ENCODE data around the gene CKS2. TPM values are rescaled to one million over a fixed set of nuclear protein-coding genes. Genes with fewer than 3 reads are reported as not detected.

CKS2 gene
- total and polyA plus RNA-seq, 8 donors, result 1.4 to 84.0 (median 39.1) TPM; not detected in 2

DNA sequence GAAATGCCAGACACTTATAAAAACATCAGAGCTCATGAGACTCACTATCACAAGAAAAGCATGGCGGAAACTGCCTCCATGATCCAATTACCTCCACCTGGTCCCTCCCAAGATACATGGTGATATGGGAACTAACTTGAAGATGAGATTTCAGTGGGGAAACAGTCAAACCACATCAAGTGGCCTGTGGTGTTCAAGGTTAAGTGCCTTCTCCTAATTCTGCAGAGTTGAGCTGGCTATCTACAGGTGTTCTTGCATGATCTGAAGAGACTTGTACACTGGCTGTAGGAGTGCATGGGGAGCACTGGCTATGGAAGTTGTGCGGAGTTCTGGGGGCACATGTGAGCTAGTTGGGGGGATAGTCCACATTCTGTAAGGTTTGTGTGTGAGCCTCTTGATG, 34.0 kb upstream of the CKS2 start:
- Histone ChIP-seq H3K27me3 (no peaks in the 10 kb centered on the region), H3K4me3 (no peak overlapping the region), H3K36me3 (no peaks in the 10 kb centered on the region), H3K4me1 (peaks cover 0 to 12% (median 5%) of the 10 kb centered on the region in 4 donors), H3K27ac (peak overlapping the region in 1 of 5 donors; percentile 3), H3K9me3 (peaks cover 3 to 36% (median 18%) of the 10 kb centered on the region in 4 donors)
- 95 to 100% (median 97%) methylated on average over 2 of the region's 2 CpGs for WGBS, 5 donors
- TF ChIP-seq POLR2AphosphoS5 (IDR thresholded peaks at IDR 0.05), result no peak
- TF ChIP-seq EP300 (IDR thresholded peaks at IDR 0.05), result no peak
- TF ChIP-seq POLR2A (IDR thresholded peaks at IDR 0.05), result no peak
- TF ChIP-seq, protein P1, sequence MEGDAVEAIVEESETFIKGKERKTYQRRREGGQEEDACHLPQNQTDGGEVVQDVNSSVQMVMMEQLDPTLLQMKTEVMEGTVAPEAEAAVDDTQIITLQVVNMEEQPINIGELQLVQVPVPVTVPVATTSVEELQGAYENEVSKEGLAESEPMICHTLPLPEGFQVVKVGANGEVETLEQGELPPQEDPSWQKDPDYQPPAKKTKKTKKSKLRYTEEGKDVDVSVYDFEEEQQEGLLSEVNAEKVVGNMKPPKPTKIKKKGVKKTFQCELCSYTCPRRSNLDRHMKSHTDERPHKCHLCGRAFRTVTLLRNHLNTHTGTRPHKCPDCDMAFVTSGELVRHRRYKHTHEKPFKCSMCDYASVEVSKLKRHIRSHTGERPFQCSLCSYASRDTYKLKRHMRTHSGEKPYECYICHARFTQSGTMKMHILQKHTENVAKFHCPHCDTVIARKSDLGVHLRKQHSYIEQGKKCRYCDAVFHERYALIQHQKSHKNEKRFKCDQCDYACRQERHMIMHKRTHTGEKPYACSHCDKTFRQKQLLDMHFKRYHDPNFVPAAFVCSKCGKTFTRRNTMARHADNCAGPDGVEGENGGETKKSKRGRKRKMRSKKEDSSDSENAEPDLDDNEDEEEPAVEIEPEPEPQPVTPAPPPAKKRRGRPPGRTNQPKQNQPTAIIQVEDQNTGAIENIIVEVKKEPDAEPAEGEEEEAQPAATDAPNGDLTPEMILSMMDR (IDR thresholded peaks at IDR 0.05), result no peak
- intact Hi-C loops (cut with DNase I; ENCODE audit: low total_unique reads), result no loop called here
- no peak for DNase-seq

DNA sequence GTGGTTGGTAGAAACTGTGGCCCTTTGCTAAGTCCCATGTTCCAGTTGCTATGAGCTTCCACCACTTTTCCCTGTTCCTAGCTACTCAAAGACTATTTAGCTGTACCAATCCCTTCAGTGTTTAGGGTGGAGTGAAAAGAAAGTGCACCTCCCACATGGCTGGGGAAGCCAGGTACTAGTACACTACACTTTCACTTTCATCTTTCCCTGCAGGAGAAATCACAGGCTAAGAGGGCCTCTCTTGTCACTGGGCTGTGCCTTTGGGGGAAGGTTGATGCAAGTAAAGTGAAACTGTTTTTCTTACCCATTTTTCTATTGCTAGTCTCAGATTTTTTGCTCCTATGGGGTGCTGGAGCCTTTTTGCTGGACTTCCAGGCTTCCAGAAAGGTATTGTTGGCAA, 33.5 kb upstream of the CKS2 start:
- H3K27me3 ChIP-seq, result no peaks in the 10 kb centered on the region
- H3K36me3 ChIP-seq, result no peaks in the 10 kb centered on the region
- no peak for TF ChIP-seq POLR2AphosphoS5 (IDR thresholded peaks at IDR 0.05)
- TF ChIP-seq, protein P1 (IDR thresholded peaks at IDR 0.05), result no peak
- TF ChIP-seq POLR2A (IDR thresholded peaks at IDR 0.05), result no peak
- TF ChIP-seq EP300 (IDR thresholded peaks at IDR 0.05), result no peak
- DNase-seq, result peak; percentile 33 to 59
- H3K9me3 ChIP-seq, result peaks cover 3 to 32% (median 16%) of the 10 kb centered on the region in 4 donors
- H3K27ac ChIP-seq, result peak overlapping the region in 1 of 5 donors; percentile 3
- H3K4me3 ChIP-seq, result no peak overlapping the region
- peaks cover 0 to 16% (median 7%) of the 10 kb centered on the region in 4 donors for H3K4me1 ChIP-seq
- intact Hi-C loops (cut with DNase I; ENCODE audit: low total_unique reads), result no loop called here

DNA sequence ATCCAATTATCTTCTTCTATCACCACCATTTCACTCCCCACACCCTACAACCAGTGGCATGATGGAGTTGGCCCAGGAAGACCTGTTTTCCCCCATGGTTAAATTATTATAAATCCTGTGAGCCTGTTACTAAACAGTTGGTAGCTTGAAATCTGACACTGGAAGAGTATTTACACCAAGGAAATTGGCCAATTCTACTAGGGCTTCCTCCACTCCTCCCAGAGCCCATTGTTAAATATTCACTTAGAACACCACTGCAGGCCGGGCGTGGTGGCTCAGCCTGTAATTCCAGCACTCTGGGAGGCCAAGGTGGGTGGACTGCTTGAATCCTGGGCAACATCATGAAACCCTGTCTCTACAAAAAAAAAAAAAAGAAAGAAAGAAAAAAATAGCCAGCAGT, 32.4 kb upstream of the CKS2 start:
- WGBS, 5 donors, result 94 to 100% (median 96%) methylated on average over 2 of the region's 2 CpGs
- Histone ChIP-seq H3K9me3 (peaks cover 3 to 21% (median 10%) of the 10 kb centered on the region in 4 donors), H3K4me1 (peaks cover 0 to 19% (median 7%) of the 10 kb centered on the region in 4 donors), H3K27me3 (no peaks in the 10 kb centered on the region), H3K4me3 (no peak overlapping the region), H3K36me3 (no peaks in the 10 kb centered on the region), H3K27ac (no peak overlapping the region)
- no peak for DNase-seq
- intact Hi-C loops (cut with DNase I; ENCODE audit: low total_unique reads), result no loop called here
- TF ChIP-seq POLR2AphosphoS5 (IDR thresholded peaks at IDR 0.05) (no peak), POLR2A (IDR thresholded peaks at IDR 0.05) (no peak), EP300 (IDR thresholded peaks at IDR 0.05) (no peak)
- TF ChIP-seq, protein P1 (IDR thresholded peaks at IDR 0.05), result no peak

DNA sequence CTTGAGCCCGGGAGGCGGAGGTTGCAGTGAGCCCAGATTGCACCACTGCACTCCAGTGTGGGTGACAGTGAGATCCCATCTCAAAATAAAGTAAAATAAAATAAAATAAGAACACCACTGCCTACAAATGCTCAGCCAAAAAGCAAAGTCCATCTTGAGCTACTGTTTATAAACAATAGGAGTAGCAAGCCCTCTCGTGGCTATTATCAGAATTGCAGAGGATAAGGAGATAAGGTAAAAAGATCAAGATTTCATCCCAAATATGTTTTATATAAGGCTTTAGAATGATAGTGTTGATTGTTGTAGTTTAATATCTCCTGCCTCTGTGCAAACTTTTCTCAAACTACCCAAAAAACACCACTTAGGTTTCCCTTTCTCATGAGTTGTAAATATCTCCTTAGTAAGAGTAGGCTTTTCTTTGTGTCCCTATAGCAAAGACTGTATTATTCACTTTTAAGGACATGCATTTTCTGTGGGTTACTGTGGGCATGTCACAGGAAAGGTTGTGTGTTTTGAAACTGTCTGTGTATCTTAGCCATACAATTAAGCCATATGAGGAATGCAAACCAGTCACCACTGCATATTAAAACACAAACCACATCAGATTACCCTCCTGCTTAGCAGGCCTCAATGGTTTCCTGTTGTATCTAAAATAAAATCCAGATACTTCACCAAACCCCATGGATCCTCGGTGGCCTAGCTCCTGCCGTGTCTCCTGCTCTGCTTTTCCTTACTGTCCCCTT, 31.8 kb upstream of the CKS2 start:
- H3K9me3 ChIP-seq, result peaks cover 0 to 15% (median 5%) of the 10 kb centered on the region in 4 donors
- intact Hi-C loops (cut with DNase I; ENCODE audit: low total_unique reads), result no loop called here
- TF ChIP-seq POLR2A (IDR thresholded peaks at IDR 0.05), result no peak
- TF ChIP-seq, protein P1 (IDR thresholded peaks at IDR 0.05), result peak in 5 of 7 experiments; percentile 23 to 71 (median 61)
- no peak for TF ChIP-seq EP300 (IDR thresholded peaks at IDR 0.05)
- no peak for TF ChIP-seq POLR2AphosphoS5 (IDR thresholded peaks at IDR 0.05)
- H3K36me3 ChIP-seq, result no peaks in the 10 kb centered on the region
- H3K4me1 ChIP-seq, result peaks cover 0 to 19% (median 7%) of the 10 kb centered on the region in 4 donors
- H3K27ac ChIP-seq, result no peak overlapping the region
- 60 to 72% (median 65%) methylated on average over 5 of the region's 5 CpGs for WGBS, 5 donors
- peak in 1 of 2 donors; percentile 72 for DNase-seq
- no peaks in the 10 kb centered on the region for H3K27me3 ChIP-seq
- no peak overlapping the region for H3K4me3 ChIP-seq
